Hippocampal formation (tissue), 2 donors: ENCODE data around the gene CDH23.

Source experiments
- DNase-seq, 2 donors: peaks; one replicate each; lab custom pipeline; 2025; lab: John Stamatoyannopoulos, UW

Gene CDH23

GRCh38 chr10:71369602-71370001 lies 27.1 kb upstream of the CDH23 start:
- DNase-seq = no peak

GRCh38 chr10:71370031-71370430 lies 26.7 kb upstream of the CDH23 start:
- DNase-seq = no peak

- no peak for DNase-seq
Measured at GRCh38 chr10:71371750-71372166, 25.0 kb upstream of the CDH23 start.

GRCh38 chr10:71372882-71373495 lies 23.7 kb upstream of the CDH23 start:
- no peak for DNase-seq

- DNase-seq = no peak
Measured at GRCh38 chr10:71374481-71375233, 22.1 kb upstream of the CDH23 start.

- no peak for DNase-seq
Measured at GRCh38 chr10:71375952-71376351, 20.8 kb upstream of the CDH23 start.

- no peak for DNase-seq
Measured at GRCh38 chr10:71378336-71379117, 18.2 kb upstream of the CDH23 start.

GRCh38 chr10:71379118-71379766 lies 17.5 kb upstream of the CDH23 start:
- DNase-seq = peak in 1 of 2 donors; percentile 56

GRCh38 chr10:71380841-71381240 lies 15.9 kb upstream of the CDH23 start:
- DNase-seq = no peak

GRCh38 chr10:71381611-71382010 lies 15.1 kb upstream of the CDH23 start:
- DNase-seq = no peak

GRCh38 chr10:71382028-71382427 lies 14.7 kb upstream of the CDH23 start:
- DNase-seq = no peak

GRCh38 chr10:71382757-71383156 lies 14.0 kb upstream of the CDH23 start:
- DNase-seq = no peak

GRCh38 chr10:71383972-71384687 lies 12.6 kb upstream of the CDH23 start:
- peak; percentile 14 to 68 for DNase-seq

GRCh38 chr10:71388171-71388570 lies 8.5 kb upstream of the CDH23 start:
- no peak for DNase-seq

- DNase-seq = no peak
Measured at GRCh38 chr10:71388583-71389310, 8.0 kb upstream of the CDH23 start.

GRCh38 chr10:71389768-71390460 lies 6.8 kb upstream of the CDH23 start:
- DNase-seq = no peak

GRCh38 chr10:71390461-71390835 lies 6.3 kb upstream of the CDH23 start:
- DNase-seq = peak; percentile 57 to 61

GRCh38 chr10:71390921-71391690 lies 5.6 kb upstream of the CDH23 start:
- DNase-seq = no peak

GRCh38 chr10:71391701-71392100 lies 5.0 kb upstream of the CDH23 start:
- DNase-seq = no peak

GRCh38 chr10:71392292-71392691 lies 4.4 kb upstream of the CDH23 start:
- DNase-seq = no peak
